GM18507 (cell line): Measurements from ENCODE around the gene LARP1.
A peak's percentile ranks its signal among the peaks of the same experiment; 100 is the strongest.
"Not testable (repeated sequence)": the region's sequence is repeated elsewhere in the genome, so short reads cannot be mapped to it uniquely, and the experiment has no call there.

ENCODE experiments used
- DNase-seq: peaks from one replicate; pipeline ENCODE4 v3.0.0; 2011; ENCODE audit warnings: low read depth; ENCODE audit not compliant: insufficient read length; ENCODE audit errors: extremely low spot score
- FAIRE-seq: peaks from 2 replicates; lab custom pipeline; 2011; peaks lifted over from hg19 to GRCh38; lab: Jason Lieb, UNC

Gene LARP1

GRCh38 chr5:154758493-154758892 lies 3.3 kb downstream of the LARP1 start:
- no peak for DNase-seq
- no peak for FAIRE-seq

GRCh38 chr5:154758977-154759376 lies 3.8 kb downstream of the LARP1 start:
- DNase-seq (no peak), FAIRE-seq (no peak)

GRCh38 chr5:154759868-154760267 lies 4.7 kb downstream of the LARP1 start:
- not testable (repeated sequence) for DNase-seq, FAIRE-seq

- DNase-seq, result no peak
- FAIRE-seq, result peak; percentile 76
Measured at GRCh38 chr5:154761046-154761736, 6.0 kb downstream of the LARP1 start.

GRCh38 chr5:154762261-154762660 lies 7.1 kb downstream of the LARP1 start:
- DNase-seq (no peak), FAIRE-seq (no peak)

GRCh38 chr5:154762700-154763099 lies 7.5 kb downstream of the LARP1 start:
- FAIRE-seq, result no peak
- DNase-seq, result no peak

- DNase-seq (no peak), FAIRE-seq (no peak)
Measured at GRCh38 chr5:154764967-154765366, 9.8 kb downstream of the LARP1 start.

- no peak for DNase-seq
- FAIRE-seq, result no peak
Measured at GRCh38 chr5:154765396-154765925, 10.3 kb downstream of the LARP1 start.

GRCh38 chr5:154766558-154767281 lies 11.5 kb downstream of the LARP1 start:
- FAIRE-seq (no peak), DNase-seq (no peak)

- DNase-seq, result no peak
- FAIRE-seq, result no peak
Measured at GRCh38 chr5:154767576-154767975, 12.4 kb downstream of the LARP1 start.

- DNase-seq (no peak), FAIRE-seq (no peak)
Measured at GRCh38 chr5:154768207-154768606, 13.0 kb downstream of the LARP1 start.

- no peak for FAIRE-seq
- no peak for DNase-seq
Measured at GRCh38 chr5:154770111-154770510, 14.9 kb downstream of the LARP1 start.

- DNase-seq (no peak), FAIRE-seq (no peak)
Measured at GRCh38 chr5:154771383-154771901, 16.3 kb downstream of the LARP1 start.

- FAIRE-seq, result no peak
- DNase-seq, result no peak
Measured at GRCh38 chr5:154773326-154773725, 18.1 kb downstream of the LARP1 start.

- FAIRE-seq (no peak), DNase-seq (no peak)
Measured at GRCh38 chr5:154776167-154776566, 21.0 kb downstream of the LARP1 start.

GRCh38 chr5:154778534-154778933 lies 23.4 kb downstream of the LARP1 start:
- FAIRE-seq (no peak), DNase-seq (no peak)

- FAIRE-seq (no peak), DNase-seq (no peak)
Measured at GRCh38 chr5:154779105-154779504, 23.9 kb downstream of the LARP1 start.

- DNase-seq (no peak), FAIRE-seq (no peak)
Measured at GRCh38 chr5:154780128-154780527, 25.0 kb downstream of the LARP1 start.

GRCh38 chr5:154782326-154782725 lies 27.1 kb downstream of the LARP1 start:
- no peak for DNase-seq
- no peak for FAIRE-seq

- FAIRE-seq, result no peak
- DNase-seq, result no peak
Measured at GRCh38 chr5:154782812-154783592, 27.8 kb downstream of the LARP1 start.
